Stomach (tissue), 9 donors: ENCODE data around the gene ADGRG4. TPM values are rescaled to one million over a fixed set of nuclear protein-coding genes. Genes with fewer than 3 reads are reported as not detected.

Source experiments
- DNase-seq, 2 donors: peaks; one replicate each; pipeline versions ENCODE4 v3.0.0 to v3.0.0-alpha.2; 2013 to 2019
- H3K27ac ChIP-seq, 5 donors: fragments of 200-600 bp in 4 of 5; sonication (generic) in 4 of 5; one replicate each; pipeline ENCODE4 v1.5.1; 2013 to 2019; ENCODE audit warnings: mild to moderate bottlenecking in 1 of 5, moderate library complexity in 1 of 5
- H3K27me3 ChIP-seq, 3 donors: fragments of 200-600 bp; sonication (generic); one replicate each; pipeline ENCODE4 v1.5.1; 2017 to 2019; ENCODE audit warnings: mixed run types in 1 of 3
- H3K36me3 ChIP-seq, 4 donors: fragments of 200-600 bp; sonication (generic); 1 replicate in 3 of 4; 2 replicates in 1 of 4; pipeline ENCODE4 v1.5.1; 2016 to 2019
- H3K4me1 ChIP-seq, 4 donors: fragments of 200-600 bp; sonication (generic); one replicate each; pipeline ENCODE4 v1.5.1; 2016 to 2019
- H3K4me3 ChIP-seq, 4 donors: fragments of 200-600 bp; sonication (generic) in 3 of 4; one replicate each; pipeline ENCODE4 v1.5.1; 2016 to 2019; ENCODE audit warnings: mild to moderate bottlenecking in 1 of 4
- H3K9me3 ChIP-seq, 4 donors: fragments of 200-600 bp; sonication (generic); one replicate each; pipeline ENCODE4 v1.5.1; 2016 to 2019
- EP300 ChIP-seq: sonication (generic); formaldehyde crosslinking; IDR thresholded peaks from one replicate; pipeline ENCODE4 v1.6.1; 2017; ENCODE audit warnings: antibody characterized with exemption
- POLR2A ChIP-seq, 4 donors: fragments of 450-650 bp; IDR thresholded peaks; one replicate each; pipeline ENCODE4 v1.6.1; 2016; ENCODE audit warnings: antibody characterized with exemption in 4 of 4, control low read depth in 2 of 4, mild to moderate bottlenecking in 1 of 4, moderate library complexity in 1 of 4
- POLR2AphosphoS5 ChIP-seq, 3 donors: sonication (generic); formaldehyde crosslinking; IDR thresholded peaks; one replicate each; pipeline ENCODE4 v1.6.1; 2016; ENCODE audit warnings: antibody characterized with exemption in 3 of 3
- WGBS, 5 donors: extraction: QIAGEN DNeasy Blood & Tissue Kit in 3 of 5; methylation state at CpG; one replicate each; pipeline versions ENCODE4 v1.1.5 to v1.1.7; 2013 to 2018; 5-methylcytosine and 5-hydroxymethylcytosine counted together
- intact Hi-C: fragments of 100-400 bp; cut with DNase I; formaldehyde crosslinking; loops from one replicate; pipeline ENCODE4 v1.15.1; 2023; ENCODE audit warnings: low total_unique reads
- polyA plus RNA-seq, 3 donors: library from polyadenylated mRNA; stranded (reverse); fragments of 200-250 nt; gene quantifications; one replicate each; pipeline ENCODE4 v1.2.3, GENCODE V29; 2013
- total RNA-seq, 5 donors: library from RNA; depleted of rRNA; stranded (reverse); fragments of >200 nt; gene quantifications; one replicate each; pipeline versions ENCODE4 v1.1.0 to v1.2.3, GENCODE V29; 2014 to 2016
- TF ChIP-seq, protein P1 (sequence below), 7 experiments: fragments of 450-650 bp in 4 of 7; fragments of 200-600 bp in 3 of 7; sonication (generic) in 3 of 7; IDR thresholded peaks; one replicate each; pipeline ENCODE4 v1.5.1; 2016 to 2019; ENCODE audit warnings: antibody characterized with exemption in 7 of 7, control low read depth in 2 of 7, mild to moderate bottlenecking in 1 of 7
- donor health status: healthy with polysubstance abuse.
- donor health status: Bipolar disorder and iron deficiency.
- donor health status: healthy.

The ADGRG4 gene
- total and polyA plus RNA-seq, 8 donors = under 0.01 to 1.8 (median 0.42) TPM; not detected in 4

- 91 to 100% (median 94%) methylated on average over 1 of the region's 1 CpG for WGBS, 5 donors
- TF ChIP-seq POLR2AphosphoS5 (IDR thresholded peaks at IDR 0.05) = no peak
- TF ChIP-seq EP300 = no peak
- TF ChIP-seq POLR2A (IDR thresholded peaks at IDR 0.05) = no peak
- TF ChIP-seq, protein P1, sequence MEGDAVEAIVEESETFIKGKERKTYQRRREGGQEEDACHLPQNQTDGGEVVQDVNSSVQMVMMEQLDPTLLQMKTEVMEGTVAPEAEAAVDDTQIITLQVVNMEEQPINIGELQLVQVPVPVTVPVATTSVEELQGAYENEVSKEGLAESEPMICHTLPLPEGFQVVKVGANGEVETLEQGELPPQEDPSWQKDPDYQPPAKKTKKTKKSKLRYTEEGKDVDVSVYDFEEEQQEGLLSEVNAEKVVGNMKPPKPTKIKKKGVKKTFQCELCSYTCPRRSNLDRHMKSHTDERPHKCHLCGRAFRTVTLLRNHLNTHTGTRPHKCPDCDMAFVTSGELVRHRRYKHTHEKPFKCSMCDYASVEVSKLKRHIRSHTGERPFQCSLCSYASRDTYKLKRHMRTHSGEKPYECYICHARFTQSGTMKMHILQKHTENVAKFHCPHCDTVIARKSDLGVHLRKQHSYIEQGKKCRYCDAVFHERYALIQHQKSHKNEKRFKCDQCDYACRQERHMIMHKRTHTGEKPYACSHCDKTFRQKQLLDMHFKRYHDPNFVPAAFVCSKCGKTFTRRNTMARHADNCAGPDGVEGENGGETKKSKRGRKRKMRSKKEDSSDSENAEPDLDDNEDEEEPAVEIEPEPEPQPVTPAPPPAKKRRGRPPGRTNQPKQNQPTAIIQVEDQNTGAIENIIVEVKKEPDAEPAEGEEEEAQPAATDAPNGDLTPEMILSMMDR (IDR thresholded peaks at IDR 0.05) = no peak
Observed at GRCh38 chrX:136336623-136337022, 35.9 kb downstream of the ADGRG4 start.

GRCh38 chrX:136339702-136340101 lies 38.9 kb downstream of the ADGRG4 start:
- Histone ChIP-seq H3K9me3 (peaks cover 0 to 22% (median 9%) of the 10 kb centered on the region in 4 donors), H3K27ac (no peak overlapping the region), H3K27me3 (no peaks in the 10 kb centered on the region), H3K4me3 (no peak overlapping the region), H3K4me1 (no peaks in the 10 kb centered on the region), H3K36me3 (no peaks in the 10 kb centered on the region)
- DNase-seq = no peak
- no peak for TF ChIP-seq POLR2A (IDR thresholded peaks at IDR 0.05)
- no peak for TF ChIP-seq POLR2AphosphoS5 (IDR thresholded peaks at IDR 0.05)
- TF ChIP-seq EP300 = no peak
- TF ChIP-seq, protein P1 (IDR thresholded peaks at IDR 0.05) = no peak
- 83 to 100% (median 88%) methylated on average over 1 of the region's 1 CpG for WGBS, 5 donors
- intact Hi-C loops = no loop called here

More at GRCh38 chrX:136336623-136337022, 35.9 kb downstream of the ADGRG4 start:
- H3K27me3 ChIP-seq = no peaks in the 10 kb centered on the region
- no peaks in the 10 kb centered on the region for H3K36me3 ChIP-seq
- H3K4me3 ChIP-seq = no peak overlapping the region
- H3K4me1 ChIP-seq = no peaks in the 10 kb centered on the region
- intact Hi-C loops = no loop called here
- H3K9me3 ChIP-seq = peaks cover 0 to 22% (median 11%) of the 10 kb centered on the region in 4 donors
- DNase-seq = no peak
- H3K27ac ChIP-seq = no peak overlapping the region

DNA sequence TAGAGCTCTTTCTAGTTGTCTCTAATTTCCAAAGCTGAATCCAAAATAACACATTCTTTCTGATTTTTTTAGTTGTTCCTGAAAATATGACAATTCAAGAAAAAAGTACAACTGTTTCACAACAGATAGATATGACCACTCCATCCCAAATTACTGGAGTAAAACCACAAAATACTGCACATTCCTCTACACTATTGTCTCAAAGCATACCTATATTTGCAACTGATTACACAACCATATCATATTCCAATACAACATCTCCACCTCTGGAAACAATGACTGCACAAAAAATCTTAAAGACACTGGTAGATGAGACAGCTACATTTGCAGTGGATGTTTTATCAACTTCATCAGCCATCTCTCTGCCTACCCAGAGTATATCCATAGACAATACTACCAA lies 43.6 kb downstream of the ADGRG4 start:
- no peak for DNase-seq
- no peak overlapping the region for H3K4me3 ChIP-seq
- no peaks in the 10 kb centered on the region for H3K36me3 ChIP-seq
- intact Hi-C loops = no loop called here
- H3K27me3 ChIP-seq = no peaks in the 10 kb centered on the region
- H3K9me3 ChIP-seq = no peaks in the 10 kb centered on the region
- no peak overlapping the region for H3K27ac ChIP-seq
- H3K4me1 ChIP-seq = no peaks in the 10 kb centered on the region
- no peak for TF ChIP-seq POLR2A (IDR thresholded peaks at IDR 0.05)
- TF ChIP-seq EP300 = no peak
- TF ChIP-seq, protein P1 (IDR thresholded peaks at IDR 0.05) = no peak
- no peak for TF ChIP-seq POLR2AphosphoS5 (IDR thresholded peaks at IDR 0.05)

- WGBS, 5 donors = 41 to 74% (median 57%) methylated on average over 2 of the region's 2 CpGs
- TF ChIP-seq EP300 (no peak), POLR2A (IDR thresholded peaks at IDR 0.05) (no peak), POLR2AphosphoS5 (IDR thresholded peaks at IDR 0.05) (no peak)
- TF ChIP-seq, protein P1 (IDR thresholded peaks at IDR 0.05) = no peak
Observed at GRCh38 chrX:136346506-136346905, 45.7 kb downstream of the ADGRG4 start.

More at GRCh38 chrX:136346506-136346905, 45.7 kb downstream of the ADGRG4 start:
- Histone ChIP-seq H3K27me3 (no peaks in the 10 kb centered on the region), H3K4me1 (no peaks in the 10 kb centered on the region), H3K4me3 (no peak overlapping the region), H3K27ac (no peak overlapping the region), H3K9me3 (no peaks in the 10 kb centered on the region), H3K36me3 (no peaks in the 10 kb centered on the region)
- no peak for DNase-seq
- intact Hi-C loops = no loop called here
